ENCODE measurements around the gene KIAA0753.

- no peak for TF ChIP-seq EZH2 (IDR thresholded peaks at IDR 0.05; ENCODE audit: insufficient read depth, poor library complexity, severe bottlenecking)
- TF ChIP-seq EZH2phosphoT487 (IDR thresholded peaks at IDR 0.05; ENCODE audit: insufficient read depth, low read depth): no peak
Measured at GRCh38 chr17:6558932-6559752, 81.4 kb downstream of the KIAA0753 start.
